ENCODE measurements around the gene TBC1D13. TPM values are rescaled to one million over a fixed set of nuclear protein-coding genes. Genes with fewer than 3 reads are reported as not detected.

The TBC1D13 gene
- total and polyA plus RNA-seq, 2 experiments from 2014 or later, result 8.3 to 19.4 TPM

DNA sequence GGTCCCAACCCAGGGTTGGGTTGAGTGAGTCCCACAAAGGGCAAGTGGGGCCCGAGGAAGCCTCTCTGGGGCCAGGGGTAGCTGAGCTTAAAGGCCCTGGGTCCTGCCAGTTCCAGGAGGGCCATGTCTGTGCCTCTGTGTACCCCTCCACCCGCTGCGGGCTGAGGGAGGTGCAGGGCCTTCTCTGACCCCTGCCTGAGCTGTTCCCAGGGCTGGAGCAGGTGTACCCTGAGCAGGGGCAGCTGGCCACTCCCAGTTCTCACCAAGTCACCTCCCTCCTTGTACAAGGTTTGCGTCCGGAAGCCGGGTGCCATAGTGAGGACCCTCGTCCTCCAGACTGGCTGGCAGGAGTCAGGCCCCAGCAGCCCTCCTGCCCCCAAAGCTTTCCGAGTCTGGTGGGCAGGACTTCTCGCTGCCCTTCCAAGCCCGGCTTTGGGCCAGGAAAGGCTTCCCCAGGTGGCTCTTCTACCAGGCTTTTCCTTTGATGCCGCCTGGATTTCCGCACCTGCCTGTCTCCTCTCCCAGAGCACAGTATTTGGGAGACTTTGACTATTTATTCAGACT, 22.1 kb downstream of the TBC1D13 start:
- H3K79me2 ChIP-seq (replicated peaks; ENCODE audit: insufficient read depth), result no peaks in the 10 kb centered on the region
- Mint-ChIP-seq H3K4me3 (no peak overlapping the region), H3K9me3 (no peaks in the 10 kb centered on the region), H3K27me3 (ENCODE audit: insufficient read depth, low read depth, poor library complexity) (peaks cover 2% of the 10 kb centered on the region), H3K27ac (no peak overlapping the region), H3K4me1 (no peaks in the 10 kb centered on the region), H3K36me3 (ENCODE audit: low read depth) (peaks cover 15% of the 10 kb centered on the region)
- H3K4me1 ChIP-seq (ENCODE audit: insufficient read depth), result no peaks in the 10 kb centered on the region
- DNase-seq (ENCODE audit: low spot score), result no peak
- H3K27ac ChIP-seq (ENCODE audit: low read depth), result no peak overlapping the region
- H4K20me1 ChIP-seq (replicated peaks; ENCODE audit: insufficient read depth), result peaks cover 3% of the 10 kb centered on the region; the same call in 1 of the 2 replicates
- no peak overlapping the region for H3K4me2 ChIP-seq
- no peak overlapping the region for H3K4me3 ChIP-seq
- ATAC-seq, result no peak
- H3F3A ChIP-seq (replicated peaks; ENCODE audit: low read depth), result 0 out of 2 replicates have a peak, but pooled peaks cover 4% of the 10 kb centered on the region
- no peak overlapping the region for H2AFZ ChIP-seq
- no peak for TF ChIP-seq EZH2 (IDR thresholded peaks at IDR 0.05; ENCODE audit: low read depth, unreplicated experiment)
- TF ChIP-seq, protein P1, sequence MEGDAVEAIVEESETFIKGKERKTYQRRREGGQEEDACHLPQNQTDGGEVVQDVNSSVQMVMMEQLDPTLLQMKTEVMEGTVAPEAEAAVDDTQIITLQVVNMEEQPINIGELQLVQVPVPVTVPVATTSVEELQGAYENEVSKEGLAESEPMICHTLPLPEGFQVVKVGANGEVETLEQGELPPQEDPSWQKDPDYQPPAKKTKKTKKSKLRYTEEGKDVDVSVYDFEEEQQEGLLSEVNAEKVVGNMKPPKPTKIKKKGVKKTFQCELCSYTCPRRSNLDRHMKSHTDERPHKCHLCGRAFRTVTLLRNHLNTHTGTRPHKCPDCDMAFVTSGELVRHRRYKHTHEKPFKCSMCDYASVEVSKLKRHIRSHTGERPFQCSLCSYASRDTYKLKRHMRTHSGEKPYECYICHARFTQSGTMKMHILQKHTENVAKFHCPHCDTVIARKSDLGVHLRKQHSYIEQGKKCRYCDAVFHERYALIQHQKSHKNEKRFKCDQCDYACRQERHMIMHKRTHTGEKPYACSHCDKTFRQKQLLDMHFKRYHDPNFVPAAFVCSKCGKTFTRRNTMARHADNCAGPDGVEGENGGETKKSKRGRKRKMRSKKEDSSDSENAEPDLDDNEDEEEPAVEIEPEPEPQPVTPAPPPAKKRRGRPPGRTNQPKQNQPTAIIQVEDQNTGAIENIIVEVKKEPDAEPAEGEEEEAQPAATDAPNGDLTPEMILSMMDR (conservative IDR thresholded peaks at IDR 0.05; ENCODE audit: low read depth in 2 of 2), result no peak
- no peak for TF ChIP-seq STAT1 (IDR thresholded peaks at IDR 0.05; ENCODE audit: unreplicated experiment)
- TF ChIP-seq EZH2phosphoT487 (IDR thresholded peaks at IDR 0.05; ENCODE audit: unreplicated experiment), result no peak
- TF ChIP-seq, protein P2, sequence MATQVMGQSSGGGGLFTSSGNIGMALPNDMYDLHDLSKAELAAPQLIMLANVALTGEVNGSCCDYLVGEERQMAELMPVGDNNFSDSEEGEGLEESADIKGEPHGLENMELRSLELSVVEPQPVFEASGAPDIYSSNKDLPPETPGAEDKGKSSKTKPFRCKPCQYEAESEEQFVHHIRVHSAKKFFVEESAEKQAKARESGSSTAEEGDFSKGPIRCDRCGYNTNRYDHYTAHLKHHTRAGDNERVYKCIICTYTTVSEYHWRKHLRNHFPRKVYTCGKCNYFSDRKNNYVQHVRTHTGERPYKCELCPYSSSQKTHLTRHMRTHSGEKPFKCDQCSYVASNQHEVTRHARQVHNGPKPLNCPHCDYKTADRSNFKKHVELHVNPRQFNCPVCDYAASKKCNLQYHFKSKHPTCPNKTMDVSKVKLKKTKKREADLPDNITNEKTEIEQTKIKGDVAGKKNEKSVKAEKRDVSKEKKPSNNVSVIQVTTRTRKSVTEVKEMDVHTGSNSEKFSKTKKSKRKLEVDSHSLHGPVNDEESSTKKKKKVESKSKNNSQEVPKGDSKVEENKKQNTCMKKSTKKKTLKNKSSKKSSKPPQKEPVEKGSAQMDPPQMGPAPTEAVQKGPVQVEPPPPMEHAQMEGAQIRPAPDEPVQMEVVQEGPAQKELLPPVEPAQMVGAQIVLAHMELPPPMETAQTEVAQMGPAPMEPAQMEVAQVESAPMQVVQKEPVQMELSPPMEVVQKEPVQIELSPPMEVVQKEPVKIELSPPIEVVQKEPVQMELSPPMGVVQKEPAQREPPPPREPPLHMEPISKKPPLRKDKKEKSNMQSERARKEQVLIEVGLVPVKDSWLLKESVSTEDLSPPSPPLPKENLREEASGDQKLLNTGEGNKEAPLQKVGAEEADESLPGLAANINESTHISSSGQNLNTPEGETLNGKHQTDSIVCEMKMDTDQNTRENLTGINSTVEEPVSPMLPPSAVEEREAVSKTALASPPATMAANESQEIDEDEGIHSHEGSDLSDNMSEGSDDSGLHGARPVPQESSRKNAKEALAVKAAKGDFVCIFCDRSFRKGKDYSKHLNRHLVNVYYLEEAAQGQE (IDR thresholded peaks at IDR 0.05; ENCODE audit: unreplicated experiment), result no peak
- TF ChIP-seq ZNF114 (CRISPR knock-in tag; IDR thresholded peaks at IDR 0.05), result no peak
- no peak for TF ChIP-seq ZNF331 (CRISPR knock-in tag; IDR thresholded peaks at IDR 0.05; ENCODE audit: low read depth)
- TF ChIP-seq JUNB (IDR thresholded peaks at IDR 0.05; ENCODE audit: unreplicated experiment), result no peak
- TF ChIP-seq CREB1 (CRISPR knock-in tag; IDR thresholded peaks at IDR 0.05; ENCODE audit: low read depth), result no peak
- no peak for TF ChIP-seq POLR2AphosphoS5 (IDR thresholded peaks at IDR 0.05; ENCODE audit: low read depth)
- TF ChIP-seq, protein P3, sequence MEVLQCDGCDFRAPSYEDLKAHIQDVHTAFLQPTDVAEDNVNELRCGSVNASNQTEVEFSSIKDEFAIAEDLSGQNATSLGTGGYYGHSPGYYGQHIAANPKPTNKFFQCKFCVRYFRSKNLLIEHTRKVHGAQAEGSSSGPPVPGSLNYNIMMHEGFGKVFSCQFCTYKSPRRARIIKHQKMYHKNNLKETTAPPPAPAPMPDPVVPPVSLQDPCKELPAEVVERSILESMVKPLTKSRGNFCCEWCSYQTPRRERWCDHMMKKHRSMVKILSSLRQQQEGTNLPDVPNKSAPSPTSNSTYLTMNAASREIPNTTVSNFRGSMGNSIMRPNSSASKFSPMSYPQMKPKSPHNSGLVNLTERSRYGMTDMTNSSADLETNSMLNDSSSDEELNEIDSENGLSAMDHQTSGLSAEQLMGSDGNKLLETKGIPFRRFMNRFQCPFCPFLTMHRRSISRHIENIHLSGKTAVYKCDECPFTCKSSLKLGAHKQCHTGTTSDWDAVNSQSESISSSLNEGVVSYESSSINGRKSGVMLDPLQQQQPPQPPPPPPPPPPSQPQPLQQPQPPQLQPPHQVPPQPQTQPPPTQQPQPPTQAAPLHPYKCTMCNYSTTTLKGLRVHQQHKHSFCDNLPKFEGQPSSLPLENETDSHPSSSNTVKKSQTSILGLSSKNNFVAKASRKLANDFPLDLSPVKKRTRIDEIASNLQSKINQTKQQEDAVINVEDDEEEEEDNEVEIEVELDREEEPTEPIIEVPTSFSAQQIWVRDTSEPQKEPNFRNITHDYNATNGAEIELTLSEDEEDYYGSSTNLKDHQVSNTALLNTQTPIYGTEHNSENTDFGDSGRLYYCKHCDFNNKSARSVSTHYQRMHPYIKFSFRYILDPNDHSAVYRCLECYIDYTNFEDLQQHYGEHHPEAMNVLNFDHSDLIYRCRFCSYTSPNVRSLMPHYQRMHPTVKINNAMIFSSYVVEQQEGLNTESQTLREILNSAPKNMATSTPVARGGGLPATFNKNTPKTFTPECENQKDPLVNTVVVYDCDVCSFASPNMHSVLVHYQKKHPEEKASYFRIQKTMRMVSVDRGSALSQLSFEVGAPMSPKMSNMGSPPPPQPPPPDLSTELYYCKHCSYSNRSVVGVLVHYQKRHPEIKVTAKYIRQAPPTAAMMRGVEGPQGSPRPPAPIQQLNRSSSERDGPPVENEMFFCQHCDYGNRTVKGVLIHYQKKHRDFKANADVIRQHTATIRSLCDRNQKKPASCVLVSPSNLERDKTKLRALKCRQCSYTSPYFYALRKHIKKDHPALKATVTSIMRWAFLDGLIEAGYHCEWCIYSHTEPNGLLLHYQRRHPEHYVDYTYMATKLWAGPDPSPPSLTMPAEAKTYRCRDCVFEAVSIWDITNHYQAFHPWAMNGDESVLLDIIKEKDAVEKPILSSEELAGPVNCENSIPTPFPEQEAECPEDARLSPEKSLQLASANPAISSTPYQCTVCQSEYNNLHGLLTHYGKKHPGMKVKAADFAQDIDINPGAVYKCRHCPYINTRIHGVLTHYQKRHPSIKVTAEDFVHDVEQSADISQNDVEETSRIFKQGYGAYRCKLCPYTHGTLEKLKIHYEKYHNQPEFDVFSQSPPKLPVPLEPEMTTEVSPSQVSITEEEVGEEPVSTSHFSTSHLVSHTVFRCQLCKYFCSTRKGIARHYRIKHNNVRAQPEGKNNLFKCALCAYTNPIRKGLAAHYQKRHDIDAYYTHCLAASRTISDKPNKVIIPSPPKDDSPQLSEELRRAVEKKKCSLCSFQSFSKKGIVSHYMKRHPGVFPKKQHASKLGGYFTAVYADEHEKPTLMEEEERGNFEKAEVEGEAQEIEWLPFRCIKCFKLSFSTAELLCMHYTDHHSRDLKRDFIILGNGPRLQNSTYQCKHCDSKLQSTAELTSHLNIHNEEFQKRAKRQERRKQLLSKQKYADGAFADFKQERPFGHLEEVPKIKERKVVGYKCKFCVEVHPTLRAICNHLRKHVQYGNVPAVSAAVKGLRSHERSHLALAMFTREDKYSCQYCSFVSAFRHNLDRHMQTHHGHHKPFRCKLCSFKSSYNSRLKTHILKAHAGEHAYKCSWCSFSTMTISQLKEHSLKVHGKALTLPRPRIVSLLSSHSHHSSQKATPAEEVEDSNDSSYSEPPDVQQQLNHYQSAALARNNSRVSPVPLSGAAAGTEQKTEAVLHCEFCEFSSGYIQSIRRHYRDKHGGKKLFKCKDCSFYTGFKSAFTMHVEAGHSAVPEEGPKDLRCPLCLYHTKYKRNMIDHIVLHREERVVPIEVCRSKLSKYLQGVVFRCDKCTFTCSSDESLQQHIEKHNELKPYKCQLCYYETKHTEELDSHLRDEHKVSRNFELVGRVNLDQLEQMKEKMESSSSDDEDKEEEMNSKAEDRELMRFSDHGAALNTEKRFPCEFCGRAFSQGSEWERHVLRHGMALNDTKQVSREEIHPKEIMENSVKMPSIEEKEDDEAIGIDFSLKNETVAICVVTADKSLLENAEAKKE (CRISPR knock-in tag; IDR thresholded peaks at IDR 0.05), result no peak
- TF ChIP-seq, protein P4, sequence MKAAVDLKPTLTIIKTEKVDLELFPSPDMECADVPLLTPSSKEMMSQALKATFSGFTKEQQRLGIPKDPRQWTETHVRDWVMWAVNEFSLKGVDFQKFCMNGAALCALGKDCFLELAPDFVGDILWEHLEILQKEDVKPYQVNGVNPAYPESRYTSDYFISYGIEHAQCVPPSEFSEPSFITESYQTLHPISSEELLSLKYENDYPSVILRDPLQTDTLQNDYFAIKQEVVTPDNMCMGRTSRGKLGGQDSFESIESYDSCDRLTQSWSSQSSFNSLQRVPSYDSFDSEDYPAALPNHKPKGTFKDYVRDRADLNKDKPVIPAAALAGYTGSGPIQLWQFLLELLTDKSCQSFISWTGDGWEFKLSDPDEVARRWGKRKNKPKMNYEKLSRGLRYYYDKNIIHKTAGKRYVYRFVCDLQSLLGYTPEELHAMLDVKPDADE (IDR thresholded peaks at IDR 0.05), result no peak
- no peaks in the 10 kb centered on the region for H3K36me3 ChIP-seq (ENCODE audit: insufficient read depth)
- H3K27me3 ChIP-seq (ENCODE audit: insufficient read depth), result no peaks in the 10 kb centered on the region
- no peaks in the 10 kb centered on the region for H3K9me2 ChIP-seq (ENCODE audit: insufficient read depth)
